ENCODE measurements around the gene NCOA6.

NCOA6 gene

GRCh38 chr20:34774886-34775285 lies 50.6 kb downstream of the NCOA6 start:
- DNase-seq (ENCODE audit: insufficient read length, low spot score) (no peak), FAIRE-seq (no peak)
- no peak for TF ChIP-seq POLR2A (IDR thresholded peaks at IDR 0.05; ENCODE audit: low read depth, low read length)

- TF ChIP-seq POLR2A (IDR thresholded peaks at IDR 0.05; ENCODE audit: low read depth, low read length): no peak
- FAIRE-seq (no peak), DNase-seq (ENCODE audit: insufficient read length, low spot score) (no peak)
These were observed 51.0 kb downstream of the NCOA6 start for GRCh38 chr20:34774449-34774848.

GRCh38 chr20:34773726-34774125 lies 51.7 kb downstream of the NCOA6 start:
- FAIRE-seq: no peak
- TF ChIP-seq POLR2A (IDR thresholded peaks at IDR 0.05; ENCODE audit: low read depth, low read length): no peak
- no peak for DNase-seq (ENCODE audit: insufficient read length, low spot score)

- DNase-seq (ENCODE audit: insufficient read length, low spot score) (no peak), FAIRE-seq (no peak)
- no peak for TF ChIP-seq POLR2A (IDR thresholded peaks at IDR 0.05; ENCODE audit: low read depth, low read length)
These were observed 53.0 kb downstream of the NCOA6 start for GRCh38 chr20:34772437-34772836.

GRCh38 chr20:34771680-34772081 lies 53.8 kb downstream of the NCOA6 start:
- FAIRE-seq (no peak), DNase-seq (ENCODE audit: insufficient read length, low spot score) (no peak)
- TF ChIP-seq POLR2A (IDR thresholded peaks at IDR 0.05; ENCODE audit: low read depth, low read length): no peak

- DNase-seq (ENCODE audit: insufficient read length, low spot score): peak; percentile 23
- no peak for TF ChIP-seq POLR2A (IDR thresholded peaks at IDR 0.05; ENCODE audit: low read depth, low read length)
- FAIRE-seq: no peak
These were observed 57.4 kb downstream of the NCOA6 start for GRCh38 chr20:34768096-34768495.

GRCh38 chr20:34762031-34762555 lies 63.4 kb downstream of the NCOA6 start:
- TF ChIP-seq POLR2A (IDR thresholded peaks at IDR 0.05; ENCODE audit: low read depth, low read length): no peak
- no peak for FAIRE-seq
- DNase-seq (ENCODE audit: insufficient read length, low spot score): no peak

- no peak for TF ChIP-seq POLR2A (IDR thresholded peaks at IDR 0.05; ENCODE audit: low read depth, low read length)
- FAIRE-seq (no peak), DNase-seq (ENCODE audit: insufficient read length, low spot score) (no peak)
These were observed 70.1 kb downstream of the NCOA6 start for GRCh38 chr20:34755367-34755766.

GRCh38 chr20:34754611-34755010 lies 70.8 kb downstream of the NCOA6 start:
- FAIRE-seq (no peak), DNase-seq (ENCODE audit: insufficient read length, low spot score) (no peak)
- no peak for TF ChIP-seq POLR2A (IDR thresholded peaks at IDR 0.05; ENCODE audit: low read depth, low read length)

GRCh38 chr20:34753706-34754461 lies 71.6 kb downstream of the NCOA6 start:
- FAIRE-seq: no peak
- no peak for TF ChIP-seq POLR2A (IDR thresholded peaks at IDR 0.05; ENCODE audit: low read depth, low read length)
- no peak for DNase-seq (ENCODE audit: insufficient read length, low spot score)

GRCh38 chr20:34751453-34751852 lies 74.0 kb downstream of the NCOA6 start:
- DNase-seq (ENCODE audit: insufficient read length, low spot score) (no peak), FAIRE-seq (no peak)
- no peak for TF ChIP-seq POLR2A (IDR thresholded peaks at IDR 0.05; ENCODE audit: low read depth, low read length)

- DNase-seq (ENCODE audit: insufficient read length, low spot score) (no peak), FAIRE-seq (no peak)
- TF ChIP-seq POLR2A (IDR thresholded peaks at IDR 0.05; ENCODE audit: low read depth, low read length): no peak
These were observed 75.0 kb downstream of the NCOA6 start for GRCh38 chr20:34750484-34750883.

- no peak for TF ChIP-seq POLR2A (IDR thresholded peaks at IDR 0.05; ENCODE audit: low read depth, low read length)
- DNase-seq (ENCODE audit: insufficient read length, low spot score): no peak
- no peak for FAIRE-seq
These were observed 76.7 kb downstream of the NCOA6 start for GRCh38 chr20:34748709-34749108.

- no peak for DNase-seq (ENCODE audit: insufficient read length, low spot score)
- FAIRE-seq: no peak
- no peak for TF ChIP-seq POLR2A (IDR thresholded peaks at IDR 0.05; ENCODE audit: low read depth, low read length)
These were observed 78.0 kb downstream of the NCOA6 start for GRCh38 chr20:34747479-34747878.

- DNase-seq (ENCODE audit: insufficient read length, low spot score) (no peak), FAIRE-seq (no peak)
- TF ChIP-seq POLR2A (IDR thresholded peaks at IDR 0.05; ENCODE audit: low read depth, low read length): no peak
These were observed 78.8 kb downstream of the NCOA6 start for GRCh38 chr20:34746674-34747073.
